Measurements from ENCODE around the gene JRKL.

Gene JRKL

DNA sequence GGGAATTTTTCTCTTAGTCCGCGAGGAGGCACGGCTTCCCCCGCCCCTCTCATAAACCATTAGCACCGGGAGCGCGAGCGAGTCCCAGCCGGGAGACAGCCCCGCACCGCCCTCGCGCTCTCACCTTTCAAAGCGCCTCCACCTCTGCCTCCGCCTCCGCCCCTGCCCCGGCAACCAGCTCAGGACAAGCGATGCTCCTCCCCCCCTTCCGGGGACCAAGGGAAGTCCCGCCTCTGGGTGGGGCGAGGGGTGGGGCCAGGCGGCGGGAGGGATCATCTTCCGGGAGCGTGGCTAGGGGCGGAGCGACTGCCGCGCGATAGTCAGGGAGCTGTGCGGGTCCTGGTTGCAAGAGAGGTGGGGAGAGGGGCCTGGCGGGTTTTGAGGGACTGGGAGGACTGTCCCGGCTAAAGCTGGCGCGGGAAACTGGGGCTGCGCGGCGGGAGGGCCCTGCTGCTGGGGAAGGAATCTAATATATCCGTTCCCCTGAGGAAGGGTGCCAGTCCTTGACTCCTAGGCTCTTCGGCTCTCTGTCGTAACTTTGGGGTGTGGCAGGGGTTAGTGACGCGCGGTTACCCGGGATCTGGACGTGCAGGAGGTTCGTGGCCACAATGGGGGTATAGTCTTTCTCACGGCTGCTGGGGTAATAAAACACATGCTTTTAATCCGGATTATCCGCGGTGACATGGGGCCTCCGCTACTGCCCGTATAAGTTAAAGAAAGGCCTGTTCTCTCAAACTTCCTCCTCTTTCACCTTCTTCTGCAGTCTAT lies at the start of gene JRKL, which contains the start of gene CCDC82:
JRKL (plus strand) TSS at position 294 of the 768 bp plus-strand sequence. CDS start 637 bp downstream, outside the sequence.
CCDC82 (minus strand) TSS at position 193 of the 768 bp plus-strand sequence. CDS start 5,165 bp downstream, outside the sequence.
- peak; percentile 95 to 97 for DNase-seq
- TF ChIP-seq GATA1 (IDR thresholded peaks at IDR 0.05; ENCODE audit: low read depth, low read length) (no peak), POLR2A (IDR thresholded peaks at IDR 0.05; ENCODE audit: low read length) (peak; percentile 88)

DNA sequence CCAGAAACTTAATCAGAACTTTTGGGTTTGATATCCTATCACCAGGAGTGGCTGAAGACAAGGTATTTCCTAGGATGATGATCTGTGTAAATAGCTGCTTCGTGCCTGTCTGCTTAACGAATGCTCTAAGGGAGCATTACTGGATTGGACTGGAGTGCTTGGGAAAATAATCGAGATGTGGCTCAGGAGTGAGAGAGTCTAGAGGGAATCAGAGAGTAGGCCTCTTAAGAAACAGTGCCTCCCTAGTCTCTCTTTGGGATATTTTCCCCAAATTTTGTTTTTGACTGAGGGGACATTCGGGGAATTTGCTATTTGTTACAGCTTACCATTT lies 49.3 kb upstream of the JRKL start:
- no peak for DNase-seq
- TF ChIP-seq POLR2A (IDR thresholded peaks at IDR 0.05; ENCODE audit: low read length) (no peak), GATA1 (IDR thresholded peaks at IDR 0.05; ENCODE audit: low read depth, low read length) (no peak)

DNA sequence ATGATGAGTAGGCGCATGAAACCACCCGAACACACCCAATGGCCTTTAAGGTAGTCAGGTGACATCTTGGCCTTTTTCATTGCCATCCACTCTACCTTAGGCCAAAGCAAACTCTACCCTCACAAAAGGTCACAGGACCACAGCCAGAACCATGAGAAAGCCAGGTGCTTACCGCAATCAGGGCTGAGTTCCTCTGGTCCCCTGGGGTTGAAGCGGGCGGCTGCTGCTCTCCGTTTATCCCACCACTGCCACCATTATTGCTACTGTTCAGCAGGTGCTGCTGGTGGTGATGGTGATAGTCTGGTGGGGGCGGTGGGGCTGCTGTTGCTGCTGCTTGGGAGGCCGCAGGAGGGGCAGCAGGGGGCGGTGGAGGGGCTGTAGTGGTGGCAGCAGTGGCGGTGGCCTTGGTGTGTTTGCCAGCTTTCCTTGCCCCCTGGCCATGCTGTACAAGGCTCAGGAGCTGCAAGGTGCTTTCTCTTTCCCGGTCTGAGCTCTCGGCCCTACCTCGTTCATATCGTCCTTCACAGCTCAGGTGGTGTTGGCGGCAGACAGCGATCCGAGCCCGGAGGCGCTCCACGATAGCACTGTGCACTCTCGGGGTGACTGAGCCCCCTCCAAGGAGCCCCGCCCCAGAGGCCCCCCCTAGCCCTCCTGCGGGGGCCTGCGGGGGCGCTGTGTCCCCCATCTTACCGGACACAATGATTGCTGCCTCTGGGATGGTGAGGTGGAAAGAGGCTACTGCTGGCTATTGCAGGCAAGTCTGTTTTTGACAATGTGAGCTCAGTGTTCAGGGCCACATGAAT lies 48.4 kb upstream of the JRKL start:
- TF ChIP-seq GATA1 (IDR thresholded peaks at IDR 0.05; ENCODE audit: low read depth, low read length), result no peak
- no peak for TF ChIP-seq POLR2A (IDR thresholded peaks at IDR 0.05; ENCODE audit: low read length)
- DNase-seq, result peak; percentile 45 to 50

GRCh38 chr11:96342014-96342960 lies 47.5 kb upstream of the JRKL start:
- no peak for TF ChIP-seq POLR2A (IDR thresholded peaks at IDR 0.05; ENCODE audit: low read length)
- TF ChIP-seq GATA1 (IDR thresholded peaks at IDR 0.05; ENCODE audit: low read depth, low read length), result no peak
- DNase-seq, result no peak

GRCh38 chr11:96342961-96343711 lies 46.7 kb upstream of the JRKL start, which contains the start of gene MAML2:
MAML2 (minus strand) TSS chr11:96343195; CDS start chr11:96341895, 1,300 bp downstream.
- peak; percentile 88 to 91 for DNase-seq

GRCh38 chr11:96356848-96357247 lies 33.0 kb upstream of the JRKL start:
- no peak for TF ChIP-seq POLR2A (IDR thresholded peaks at IDR 0.05; ENCODE audit: low read length)
- no peak for TF ChIP-seq GATA1 (IDR thresholded peaks at IDR 0.05; ENCODE audit: low read depth, low read length)
- no peak for DNase-seq

More at GRCh38 chr11:96342961-96343711, 46.7 kb upstream of the JRKL start, which contains the start of gene MAML2:
- TF ChIP-seq POLR2A (IDR thresholded peaks at IDR 0.05; ENCODE audit: low read length) (no peak), GATA1 (IDR thresholded peaks at IDR 0.05; ENCODE audit: low read depth, low read length) (no peak)

DNA sequence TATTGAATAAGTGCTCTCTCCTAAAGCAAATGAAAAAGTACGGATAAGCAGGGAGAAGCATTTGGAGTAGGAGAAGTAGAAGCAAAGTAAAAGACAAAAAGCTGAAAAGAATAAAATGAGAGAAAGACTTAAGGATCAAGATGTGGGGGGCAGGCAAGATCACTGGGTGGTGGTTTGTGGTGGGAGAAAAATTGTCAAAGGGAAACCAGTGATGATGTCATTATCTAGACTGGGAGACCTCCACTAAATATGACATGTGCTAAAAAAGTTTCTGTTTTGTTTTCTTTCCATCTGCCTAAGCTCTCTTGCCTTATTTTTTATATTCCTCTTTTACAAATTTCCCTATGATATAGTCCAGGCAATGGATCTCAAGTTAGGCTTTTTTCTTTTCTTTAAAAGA lies 32.0 kb upstream of the JRKL start:
- TF ChIP-seq POLR2A (IDR thresholded peaks at IDR 0.05; ENCODE audit: low read length), result no peak
- TF ChIP-seq GATA1 (IDR thresholded peaks at IDR 0.05; ENCODE audit: low read depth, low read length), result no peak
- no peak for DNase-seq

GRCh38 chr11:96358321-96358720 lies 31.5 kb upstream of the JRKL start:
- DNase-seq, result no peak
- no peak for TF ChIP-seq GATA1 (IDR thresholded peaks at IDR 0.05; ENCODE audit: low read depth, low read length)
- TF ChIP-seq POLR2A (IDR thresholded peaks at IDR 0.05; ENCODE audit: low read length), result no peak

GRCh38 chr11:96361778-96362177 lies 28.0 kb upstream of the JRKL start:
- peak; percentile 35 to 72 for DNase-seq
- TF ChIP-seq GATA1 (IDR thresholded peaks at IDR 0.05; ENCODE audit: low read depth, low read length), result no peak

GRCh38 chr11:96365493-96365892 lies 24.3 kb upstream of the JRKL start:
- TF ChIP-seq POLR2A (IDR thresholded peaks at IDR 0.05; ENCODE audit: low read length), result no peak
- no peak for TF ChIP-seq GATA1 (IDR thresholded peaks at IDR 0.05; ENCODE audit: low read depth, low read length)
- no peak for DNase-seq

- TF ChIP-seq POLR2A (IDR thresholded peaks at IDR 0.05; ENCODE audit: low read length), result no peak
- TF ChIP-seq GATA1 (IDR thresholded peaks at IDR 0.05; ENCODE audit: low read depth, low read length), result no peak
- peak; percentile 33 to 41 for DNase-seq
These were observed 23.8 kb upstream of the JRKL start for GRCh38 chr11:96366024-96366423.

GRCh38 chr11:96367342-96367741 lies 22.5 kb upstream of the JRKL start:
- TF ChIP-seq POLR2A (IDR thresholded peaks at IDR 0.05; ENCODE audit: low read length) (no peak), GATA1 (IDR thresholded peaks at IDR 0.05; ENCODE audit: low read depth, low read length) (no peak)
- DNase-seq, result no peak

GRCh38 chr11:96373826-96374225 lies 16.0 kb upstream of the JRKL start:
- TF ChIP-seq GATA1 (IDR thresholded peaks at IDR 0.05; ENCODE audit: low read depth, low read length) (no peak), POLR2A (IDR thresholded peaks at IDR 0.05; ENCODE audit: low read length) (no peak)
- DNase-seq, result no peak

Data from erythroblast (primary cell).